Loucy (cell line): ENCODE results near the gene NUP188.
A peak's percentile ranks its signal among the peaks of the same experiment; 100 is the strongest.

Experiments
- H2AFZ ChIP-seq: fragments of 200-600 bp; sonication (generic); 2 replicates; pipeline ENCODE4 v1.6.0; 2016; ENCODE audit warnings: antibody characterized with exemption, mild to moderate bottlenecking, low read length, moderate library complexity
- H3F3A ChIP-seq: fragments of 200-600 bp; 2 replicates; pipeline ENCODE4 v1.6.0; 2016; ENCODE audit warnings: antibody characterized with exemption, low read depth, mild to moderate bottlenecking
- H3K27me3 ChIP-seq: fragments of 200-600 bp; sonication (generic); 2 replicates; pipeline ENCODE4 v1.6.1; 2014; ENCODE audit warnings: low read length, mild to moderate bottlenecking; ENCODE audit not compliant: insufficient read depth, poor library complexity, severe bottlenecking
- H3K36me3 ChIP-seq: fragments of 200-600 bp; sonication (generic); 2 replicates; pipeline ENCODE4 v1.6.1; 2016; ENCODE audit warnings: low read length; ENCODE audit not compliant: insufficient read depth
- H3K4me1 ChIP-seq: fragments of 200-600 bp; sonication (generic); 2 replicates; pipeline ENCODE4 v1.5.1; 2014; ENCODE audit warnings: low read length, mild to moderate bottlenecking; ENCODE audit not compliant: insufficient read depth, poor library complexity, severe bottlenecking
- H3K4me2 ChIP-seq: fragments of 200-600 bp; sonication (generic); 2 replicates; pipeline ENCODE4 v1.6.0; 2014; ENCODE audit warnings: antibody characterized with exemption, low read length, low read depth, mild to moderate bottlenecking; ENCODE audit not compliant: poor library complexity, severe bottlenecking
- H3K4me3 ChIP-seq: fragments of 200-600 bp; sonication (generic); 2 replicates; pipeline ENCODE4 v1.5.1; 2014; ENCODE audit warnings: low read length, mild to moderate bottlenecking, mixed read lengths; ENCODE audit not compliant: poor library complexity, severe bottlenecking
- H3K79me2 ChIP-seq: fragments of 200-600 bp; sonication (generic); 2 replicates; pipeline ENCODE4 v1.6.1; 2014; ENCODE audit warnings: low read length; ENCODE audit not compliant: insufficient read depth
- H3K9ac ChIP-seq: fragments of 200-600 bp; sonication (generic); 2 replicates; pipeline ENCODE4 v1.6.0; 2014; ENCODE audit warnings: mild to moderate bottlenecking, low read depth, low read length, moderate library complexity; ENCODE audit not compliant: poor library complexity, severe bottlenecking
- H3K9me2 ChIP-seq: fragments of 200-600 bp; sonication (generic); replicated peaks from 2 replicates; pipeline ENCODE4 v1.6.1; 2016; ENCODE audit warnings: low read depth, low read length, mixed read lengths
- H3K9me3 ChIP-seq: fragments of 200-600 bp; sonication (generic); 2 replicates; pipeline ENCODE4 v1.6.1; 2014; ENCODE audit warnings: mild to moderate bottlenecking, antibody characterized with exemption, low read length, low read depth; ENCODE audit not compliant: insufficient read depth
- H4K20me1 ChIP-seq: fragments of 200-600 bp; sonication (generic); 2 replicates; pipeline ENCODE4 v1.6.0; 2014; ENCODE audit warnings: antibody characterized with exemption, low read length, mild to moderate bottlenecking; ENCODE audit not compliant: insufficient read depth, poor library complexity, severe bottlenecking
- CTCF ChIP-seq: fragments of 200-600 bp; sonication (generic); conservative IDR thresholded peaks from 2 replicates; pipeline ENCODE4 v1.5.1; 2014; ENCODE audit warnings: mild to moderate bottlenecking, antibody characterized with exemption, low read length
- EZH2phosphoT487 ChIP-seq: fragments of 200-600 bp; IDR thresholded peaks from 2 replicates; pipeline ENCODE4 v1.6.1; 2018; ENCODE audit warnings: antibody characterized with exemption, mild to moderate bottlenecking, moderate library complexity, borderline replicate concordance

NUP188 gene

GRCh38 chr9:129023908-129024233 lies 76.4 kb downstream of the NUP188 start:
- Histone ChIP-seq H3K27me3 (no peaks in the 10 kb centered on the region), H3K9me3 (no peaks in the 10 kb centered on the region), H3K9me2 (no peaks in the 10 kb centered on the region), H4K20me1 (peaks cover 11% of the 10 kb centered on the region), H3K4me1 (peaks cover 10% of the 10 kb centered on the region), H3K9ac (no peak overlapping the region), H3K79me2 (peaks cover 25% of the 10 kb centered on the region), H3K4me3 (no peak overlapping the region), H3K36me3 (no peaks in the 10 kb centered on the region), H3F3A (no peaks in the 10 kb centered on the region), H2AFZ (no peak overlapping the region), H3K4me2 (no peak overlapping the region)
- TF ChIP-seq EZH2phosphoT487 (no peak), CTCF (no peak)

- Histone ChIP-seq H2AFZ (no peak overlapping the region), H3K9ac (peak overlapping the region; percentile 59), H3K9me2 (no peaks in the 10 kb centered on the region), H3K4me1 (peaks cover 10% of the 10 kb centered on the region), H3K27me3 (no peaks in the 10 kb centered on the region), H3K79me2 (peaks cover 25% of the 10 kb centered on the region), H3K4me2 (peak overlapping the region; percentile 76), H3K9me3 (no peaks in the 10 kb centered on the region), H3F3A (no peaks in the 10 kb centered on the region), H3K4me3 (peak overlapping the region; percentile 77), H4K20me1 (peaks cover 11% of the 10 kb centered on the region), H3K36me3 (no peaks in the 10 kb centered on the region)
- TF ChIP-seq CTCF (no peak), EZH2phosphoT487 (no peak)
Observed at GRCh38 chr9:129026442-129027223, 79.1 kb downstream of the NUP188 start.

GRCh38 chr9:129027224-129027684 lies 79.8 kb downstream of the NUP188 start:
- Histone ChIP-seq H3K4me3 (peak overlapping the region; percentile 77), H4K20me1 (peaks cover 11% of the 10 kb centered on the region), H2AFZ (no peak overlapping the region), H3F3A (no peaks in the 10 kb centered on the region), H3K9me3 (no peaks in the 10 kb centered on the region), H3K4me2 (peak overlapping the region; percentile 76), H3K79me2 (peaks cover 25% of the 10 kb centered on the region), H3K9ac (peak overlapping the region; percentile 59), H3K36me3 (no peaks in the 10 kb centered on the region), H3K27me3 (no peaks in the 10 kb centered on the region), H3K9me2 (no peaks in the 10 kb centered on the region), H3K4me1 (peaks cover 10% of the 10 kb centered on the region)
- no peak for TF ChIP-seq CTCF
- TF ChIP-seq EZH2phosphoT487 = no peak
